Epithelial cell of proximal tubule (primary cell): ENCODE results near the gene STAM. TPM values are rescaled to one million over a fixed set of nuclear protein-coding genes. Genes with fewer than 3 reads are reported as not detected.

Experiments used
- DNase-seq: peaks from one replicate; pipeline ENCODE4 v3.0.0-alpha.2; 2011; ENCODE audit warnings: low read depth
- H3K4me3 ChIP-seq: 2 replicates; pipeline ENCODE4 v1.5.1; 2011; ENCODE audit warnings: low read depth, mild to moderate bottlenecking, low read length
- CTCF ChIP-seq: conservative IDR thresholded peaks from 2 replicates; pipeline ENCODE4 v1.5.1; 2012; ENCODE audit warnings: low read depth, mild to moderate bottlenecking, low read length
- total RNA-seq: library from RNA; depleted of rRNA; stranded (reverse); fragments of >200 nt; gene quantifications from 2 replicates; pipeline ENCODE4 v1.2.3, GENCODE V29; 2015

Gene STAM
- total RNA-seq, 1 donor from 2014 or later, result 21.6 TPM

GRCh38 chr10:17661510-17661909 is 17.6 kb downstream of the STAM start:
- no peak overlapping the region for H3K4me3 ChIP-seq
- DNase-seq, result no peak
- TF ChIP-seq CTCF, result no peak

- DNase-seq, result no peak
- H3K4me3 ChIP-seq, result no peak overlapping the region
- TF ChIP-seq CTCF, result no peak
These were observed 18.5 kb downstream of the STAM start for GRCh38 chr10:17662193-17663138.

GRCh38 chr10:17663450-17663849 is 19.5 kb downstream of the STAM start:
- TF ChIP-seq CTCF, result no peak
- DNase-seq, result no peak
- no peak overlapping the region for H3K4me3 ChIP-seq

GRCh38 chr10:17665747-17666146 is 21.8 kb downstream of the STAM start:
- DNase-seq, result peak; percentile 86
- H3K4me3 ChIP-seq, result no peak overlapping the region
- no peak for TF ChIP-seq CTCF

GRCh38 chr10:17668435-17669184 is 24.7 kb downstream of the STAM start:
- no peak overlapping the region for H3K4me3 ChIP-seq
- TF ChIP-seq CTCF, result no peak
- DNase-seq, result no peak

- TF ChIP-seq CTCF, result no peak
- no peak for DNase-seq
- no peak overlapping the region for H3K4me3 ChIP-seq
These were observed 25.4 kb downstream of the STAM start for GRCh38 chr10:17669185-17669872.
